Measurements from ENCODE around the gene OSTM1. TPM values are rescaled to one million over a fixed set of nuclear protein-coding genes. Genes with fewer than 3 reads are reported as not detected.

The OSTM1 gene
- total and polyA plus RNA-seq, 2 of the 8 experiments (the other 6 are each of a cell fraction or from before 2014, with no cell fraction given) = 17.7 to 26.1 TPM

DNA sequence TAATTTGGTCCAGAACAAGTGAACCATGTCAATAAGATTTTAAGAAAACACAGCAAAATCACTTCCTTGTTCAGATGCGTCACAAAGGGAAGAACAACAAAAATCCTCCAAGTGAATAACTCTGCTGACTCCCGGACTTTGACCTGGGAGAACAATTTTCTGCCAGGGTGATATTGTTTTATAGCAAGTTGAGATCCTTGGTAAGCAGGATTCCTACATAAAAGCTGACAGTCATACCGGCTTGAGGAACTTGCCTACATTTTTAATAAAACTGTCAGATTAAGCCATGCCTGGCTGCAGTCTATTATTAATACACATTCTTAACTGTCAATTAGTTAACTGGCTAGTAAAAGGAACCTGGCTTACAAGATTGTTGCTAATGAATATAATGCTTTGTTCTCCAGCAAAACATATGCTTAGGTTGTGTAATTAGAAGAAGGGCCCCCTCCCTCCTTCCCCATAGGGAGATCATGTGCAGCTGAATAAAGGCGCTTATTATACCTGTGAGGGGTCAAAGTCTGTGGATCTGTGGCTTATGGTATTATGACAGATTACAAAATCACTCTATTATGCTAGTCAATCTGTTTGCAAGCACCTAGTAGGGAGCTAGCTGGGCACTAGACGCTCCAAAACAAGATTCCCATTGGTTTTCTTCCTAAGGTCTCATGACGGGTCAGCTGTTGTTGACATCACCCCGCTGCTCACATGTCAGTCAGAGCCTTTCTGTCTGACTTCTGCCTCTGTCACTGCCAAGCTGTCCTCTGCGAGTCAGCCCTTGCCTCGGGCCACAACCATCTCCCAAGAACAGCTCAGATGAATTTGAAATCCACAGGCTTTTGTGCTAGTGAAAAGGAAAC, 71.9 kb downstream of the OSTM1 start:
- TF ChIP-seq SAP30 (IDR thresholded peaks at IDR 0.05; ENCODE audit: insufficient read depth, insufficient replicate concordance, low read length) = no peak
- peak in 1 of 2 experiments; percentile 62; a peak in 2 of 4 replicates for TF ChIP-seq SIN3A (conservative IDR thresholded peaks at IDR 0.05 in 1 of 2, IDR thresholded peaks at IDR 0.05 in 1 of 2; ENCODE audit: low read depth in 1 of 2, low read length in 2 of 2)

More for the DNA sequence above, 71.9 kb downstream of the OSTM1 start:
- no peak overlapping the region for H3K4me2 ChIP-seq (ENCODE audit: insufficient read depth in 1 of 2, low read depth in 2 of 2, low read length in 2 of 2)
- H3K4ac ChIP-seq (replicated peaks; ENCODE audit: insufficient read length, low read depth, low read length) = no peak overlapping the region
- CTCF ChIA-PET (ENCODE audit: partially characterized antibody) = interaction anchor here (0.9 to 1.8 kb wide), 2 partner anchors 22 to 47 kb away, joined by 3 to 8 read pairs; no protein-coding TSS in a partner anchor
- H3K36me3 ChIP-seq (ENCODE audit: control insufficient read depth in 2 of 4, insufficient read depth in 4 of 4, low read length in 3 of 4) = no peaks in the 10 kb centered on the region
- H3K18ac ChIP-seq (ENCODE audit: extremely low read depth, low read length) = no peak overlapping the region
- H4K91ac ChIP-seq (replicated peaks; ENCODE audit: insufficient read length, low read length) = no peak overlapping the region
- no peak overlapping the region for H4K8ac ChIP-seq (ENCODE audit: extremely low read depth, insufficient read depth, low read length)
- no peaks in the 10 kb centered on the region for H4K20me1 ChIP-seq (replicated peaks in 1 of 2; ENCODE audit: control insufficient read depth in 1 of 2, insufficient read depth in 2 of 2, low read length in 2 of 2)
- H3K27me3 ChIP-seq (replicated peaks in 1 of 4; ENCODE audit: control insufficient read depth in 3 of 4, extremely low read depth in 1 of 4, insufficient read depth in 3 of 4, low read length in 3 of 4) = no peaks in the 10 kb centered on the region
- no peaks in the 10 kb centered on the region for H3K9me3 ChIP-seq (ENCODE audit: insufficient read depth in 2 of 2, low read depth in 1 of 2, low read length in 1 of 2)
- DNase-seq (ENCODE audit: low read depth in 1 of 2, low spot score in 2 of 2) (no peak), FAIRE-seq (no peak)
- peaks cover 2 to 14% (median 7%) of the 10 kb centered on the region in 4 experiments; a peak in 4 of 7 replicates for H3K4me1 ChIP-seq (replicated peaks in 1 of 4; ENCODE audit: control insufficient read depth in 3 of 4, insufficient read depth in 4 of 4, low read length in 3 of 4)
- no peak overlapping the region for H2BK15ac ChIP-seq (ENCODE audit: low read length)
- POLR2A ChIA-PET (ENCODE audit: partially characterized antibody) = no interaction called here
- H3K23me2 ChIP-seq (ENCODE audit: low read depth, low read length) = no peaks in the 10 kb centered on the region; the same call in 1 of the 2 replicates
- H4K5ac ChIP-seq (ENCODE audit: insufficient read length, low read depth, low read length) = no peak overlapping the region
- no peak overlapping the region for H3K4me3 ChIP-seq (ENCODE audit: extremely low read depth in 1 of 4, insufficient read depth in 2 of 4, low read depth in 3 of 4, low read length in 4 of 4)
- no peak overlapping the region; a peak in 2 of 7 replicates for H3K9ac ChIP-seq (replicated peaks in 1 of 4; ENCODE audit: extremely low read depth in 1 of 4, low read depth in 3 of 4, low read length in 3 of 4)
- no peak overlapping the region for H2BK20ac ChIP-seq (ENCODE audit: low read length)
- H2BK12ac ChIP-seq (ENCODE audit: low read depth, low read length) = no peak overlapping the region
- WGBS, 2 experiments (ENCODE audit: extremely low coverage in 1 of 2, insufficient coverage in 1 of 2, insufficient read length in 1 of 2, insufficient replicate concordance in 2 of 2, low coverage in 1 of 2, low lambda C conversion rate in 2 of 2, missing lambda C conversion rate in 1 of 2) = 80% methylated on average over 9 of the region's 9 CpGs; no CpG with 5 or more reads in 1 of the 2 experiments
- H2BK5ac ChIP-seq (ENCODE audit: low read depth, low read length) = no peak overlapping the region
- no peaks in the 10 kb centered on the region for H3K79me2 ChIP-seq (ENCODE audit: control insufficient read depth in 1 of 2, insufficient read depth in 2 of 2, low read length in 2 of 2)
- H3K14ac ChIP-seq (ENCODE audit: insufficient read length) = no peak overlapping the region
- H3K56ac ChIP-seq (replicated peaks; ENCODE audit: insufficient read length, low read depth, low read length) = no peak overlapping the region
- no peak overlapping the region for H2AK5ac ChIP-seq (ENCODE audit: low read depth, low read length)
- no peak overlapping the region for H2BK120ac ChIP-seq (replicated peaks; ENCODE audit: low read depth, low read length)
- no peak overlapping the region for H3K23ac ChIP-seq (ENCODE audit: insufficient read length)
- H2AFZ ChIP-seq (ENCODE audit: low read length) = 0 out of 2 replicates have a peak overlapping the region, but pooled peaks have one; percentile 67
- no peaks in the 10 kb centered on the region for H3K79me1 ChIP-seq (ENCODE audit: low read depth, low read length)
- H3K27ac ChIP-seq (ENCODE audit: low read depth, low read length) = no peak overlapping the region
